ENCODE results near the gene KHDRBS2. TPM values are rescaled to one million over a fixed set of nuclear protein-coding genes. Genes with fewer than 3 reads are reported as not detected.

KHDRBS2 gene
- total and polyA plus RNA-seq, 7 donors = 0.16 to 0.69 (median 0.36) TPM; not detected in 2

DNA sequence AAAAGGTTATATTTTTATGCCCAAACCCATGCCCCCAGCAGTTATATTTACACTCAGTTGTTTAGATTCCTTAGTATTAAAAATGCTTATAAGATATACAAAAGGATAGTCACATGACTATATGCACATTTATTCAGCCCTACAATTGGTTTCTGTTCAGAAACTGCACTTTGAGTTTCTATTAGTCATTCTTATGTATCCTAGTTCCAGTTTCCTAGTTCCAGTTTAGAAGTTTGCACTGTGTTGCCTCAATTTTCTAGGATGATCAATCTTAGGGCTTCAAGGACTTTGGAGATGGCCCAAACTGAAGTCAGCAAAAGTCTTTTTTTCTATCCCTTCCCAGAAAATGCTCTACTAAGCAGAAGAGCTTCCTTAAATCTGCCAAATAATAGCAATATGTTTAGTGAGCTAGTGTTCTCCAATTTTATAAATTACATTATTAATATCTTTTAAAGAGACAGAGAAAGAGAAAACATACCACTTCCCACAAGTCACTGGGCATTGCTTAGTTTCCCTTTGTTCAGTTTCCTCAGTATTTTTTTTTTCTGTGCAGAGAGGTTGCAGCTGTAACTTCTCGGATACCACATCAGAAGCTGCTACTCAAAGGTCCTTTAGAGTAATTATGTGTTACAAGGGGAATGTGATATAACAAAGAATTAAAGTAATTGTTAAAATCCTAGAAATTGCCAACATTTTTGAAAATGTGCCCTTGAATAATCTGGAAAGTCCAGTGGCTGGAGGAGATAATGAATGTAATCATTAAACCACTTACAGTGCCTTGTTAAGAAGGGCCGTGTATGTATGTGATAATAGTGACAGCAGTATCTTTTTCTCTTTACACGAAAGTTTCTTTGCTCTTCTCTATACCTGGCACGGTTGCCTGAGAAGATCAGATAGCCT lies 138.8 kb downstream of the KHDRBS2 start:
- Histone ChIP-seq H3K27me3 (no peaks in the 10 kb centered on the region), H3K4me3 (no peak overlapping the region), H3K4me1 (no peaks in the 10 kb centered on the region), H3K36me3 (no peaks in the 10 kb centered on the region), H3K27ac (no peak overlapping the region), H3K9me3 (no peaks in the 10 kb centered on the region)
- TF ChIP-seq POLR2AphosphoS5 (IDR thresholded peaks at IDR 0.05) (no peak), EP300 (IDR thresholded peaks at IDR 0.05) (no peak), POLR2A (IDR thresholded peaks at IDR 0.05) (no peak)
- TF ChIP-seq, protein P1, sequence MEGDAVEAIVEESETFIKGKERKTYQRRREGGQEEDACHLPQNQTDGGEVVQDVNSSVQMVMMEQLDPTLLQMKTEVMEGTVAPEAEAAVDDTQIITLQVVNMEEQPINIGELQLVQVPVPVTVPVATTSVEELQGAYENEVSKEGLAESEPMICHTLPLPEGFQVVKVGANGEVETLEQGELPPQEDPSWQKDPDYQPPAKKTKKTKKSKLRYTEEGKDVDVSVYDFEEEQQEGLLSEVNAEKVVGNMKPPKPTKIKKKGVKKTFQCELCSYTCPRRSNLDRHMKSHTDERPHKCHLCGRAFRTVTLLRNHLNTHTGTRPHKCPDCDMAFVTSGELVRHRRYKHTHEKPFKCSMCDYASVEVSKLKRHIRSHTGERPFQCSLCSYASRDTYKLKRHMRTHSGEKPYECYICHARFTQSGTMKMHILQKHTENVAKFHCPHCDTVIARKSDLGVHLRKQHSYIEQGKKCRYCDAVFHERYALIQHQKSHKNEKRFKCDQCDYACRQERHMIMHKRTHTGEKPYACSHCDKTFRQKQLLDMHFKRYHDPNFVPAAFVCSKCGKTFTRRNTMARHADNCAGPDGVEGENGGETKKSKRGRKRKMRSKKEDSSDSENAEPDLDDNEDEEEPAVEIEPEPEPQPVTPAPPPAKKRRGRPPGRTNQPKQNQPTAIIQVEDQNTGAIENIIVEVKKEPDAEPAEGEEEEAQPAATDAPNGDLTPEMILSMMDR (IDR thresholded peaks at IDR 0.05) = no peak
- intact Hi-C loops (cut with DNase I) = no loop called here
- DNase-seq = no peak
- 38 to 58% methylated on average over 4 of the region's 4 CpGs for WGBS, 2 donors

DNA sequence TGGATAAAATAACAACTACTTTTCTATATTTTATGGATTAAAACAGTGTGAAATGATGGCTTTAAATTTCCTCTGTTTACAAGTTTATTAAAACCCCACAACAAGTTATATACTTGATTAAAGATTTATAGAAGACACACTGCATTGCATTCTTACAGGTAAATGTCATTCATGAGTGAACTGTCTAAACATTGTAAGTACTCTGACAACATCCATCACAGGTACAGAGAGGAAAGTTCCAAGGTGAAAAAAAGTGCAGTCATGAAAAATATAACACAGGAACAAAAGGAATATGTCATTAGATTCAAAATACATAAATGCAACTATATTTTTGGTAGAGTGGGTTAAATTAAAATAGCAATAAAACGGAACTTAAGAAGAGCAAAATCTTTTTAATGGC lies 156.9 kb downstream of the KHDRBS2 start:
- no peak for DNase-seq
- no peak overlapping the region for H3K27ac ChIP-seq
- no peaks in the 10 kb centered on the region for H3K36me3 ChIP-seq
- H3K4me1 ChIP-seq = no peaks in the 10 kb centered on the region
- WGBS, 2 donors = 85 to 86% methylated on average over 1 of the region's 1 CpG
- intact Hi-C loops (cut with DNase I) = no loop called here
- no peak overlapping the region for H3K4me3 ChIP-seq
- no peaks in the 10 kb centered on the region for H3K27me3 ChIP-seq
- no peak for TF ChIP-seq POLR2AphosphoS5 (IDR thresholded peaks at IDR 0.05)
- H3K9me3 ChIP-seq = no peaks in the 10 kb centered on the region

DNA sequence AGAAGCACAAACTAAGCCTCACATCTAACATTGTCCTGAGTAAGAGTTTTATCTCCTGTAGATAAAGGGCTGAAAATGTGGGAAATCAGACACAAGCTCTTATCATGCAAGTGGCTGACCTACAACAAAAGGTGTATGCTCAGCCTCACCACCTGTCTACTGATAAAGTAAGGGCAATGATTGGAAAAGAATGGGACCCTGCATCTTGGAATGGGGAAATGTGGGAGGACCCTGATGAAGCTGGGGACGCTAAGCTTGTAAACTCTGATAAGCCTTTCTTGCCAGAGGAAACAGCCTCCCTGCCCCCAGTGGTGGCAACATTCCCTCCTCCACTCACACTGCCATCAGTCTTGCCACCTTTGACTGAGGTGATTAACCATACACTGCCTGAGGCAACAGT lies 166.6 kb downstream of the KHDRBS2 start:
- intact Hi-C loops (cut with DNase I) = no loop called here
- 82 to 94% methylated on average over 1 of the region's 1 CpG for WGBS, 2 donors
- H3K4me1 ChIP-seq = no peaks in the 10 kb centered on the region
- no peak for DNase-seq
- no peaks in the 10 kb centered on the region for H3K36me3 ChIP-seq
- TF ChIP-seq, protein P1 (IDR thresholded peaks at IDR 0.05) = no peak
- TF ChIP-seq POLR2A (IDR thresholded peaks at IDR 0.05) (no peak), EP300 (IDR thresholded peaks at IDR 0.05) (no peak), POLR2AphosphoS5 (IDR thresholded peaks at IDR 0.05) (no peak)
- H3K27ac ChIP-seq = no peak overlapping the region
- no peak overlapping the region for H3K4me3 ChIP-seq
- peaks cover 0 to 2% (median 0%) of the 10 kb centered on the region in 4 donors for H3K9me3 ChIP-seq
- H3K27me3 ChIP-seq = no peaks in the 10 kb centered on the region

DNA sequence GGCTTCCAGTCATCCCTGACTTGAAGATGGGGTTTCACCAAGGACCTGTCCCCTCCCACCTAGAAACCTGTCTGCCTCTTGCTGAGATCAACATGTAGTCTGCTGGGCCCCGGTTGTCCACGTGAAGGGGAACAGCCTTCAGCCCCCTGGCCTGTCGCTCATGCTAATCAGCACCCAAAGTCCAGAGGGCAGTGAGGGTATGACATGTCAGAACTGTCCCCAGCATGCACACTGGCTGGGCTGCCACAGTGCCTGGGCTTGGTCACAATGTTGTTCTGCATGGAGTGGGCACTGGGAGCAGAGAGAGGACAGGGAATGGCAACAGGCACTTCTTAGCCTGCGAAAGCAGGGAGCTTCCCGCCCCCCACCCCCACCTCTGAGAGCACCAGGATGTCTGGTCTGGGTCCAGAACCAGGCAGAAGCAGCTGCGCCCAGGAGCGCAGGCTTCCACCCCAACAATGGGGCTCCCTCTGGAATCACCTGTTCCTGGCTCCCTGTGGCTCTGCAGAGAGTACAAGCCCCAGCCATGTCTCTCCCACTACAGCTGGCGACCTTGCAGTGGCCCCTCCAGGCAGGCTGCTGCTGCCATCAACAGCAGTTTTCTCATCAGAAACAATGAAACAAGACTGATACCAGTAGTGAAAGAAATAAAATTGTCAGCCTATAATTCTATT lies 182.7 kb downstream of the KHDRBS2 start:
- H3K9me3 ChIP-seq = peaks cover 0 to 6% (median under 1%) of the 10 kb centered on the region in 4 donors
- DNase-seq = no peak
- no peak overlapping the region for H3K27ac ChIP-seq
- TF ChIP-seq EP300 (IDR thresholded peaks at IDR 0.05) (no peak), POLR2A (IDR thresholded peaks at IDR 0.05) (no peak), POLR2AphosphoS5 (IDR thresholded peaks at IDR 0.05) (no peak)
- TF ChIP-seq, protein P1 (IDR thresholded peaks at IDR 0.05) = no peak
- WGBS, 2 donors = 93 to 94% methylated on average over 8 of the region's 8 CpGs
- no peaks in the 10 kb centered on the region for H3K27me3 ChIP-seq
- intact Hi-C loops (cut with DNase I) = no loop called here
- no peak overlapping the region for H3K4me3 ChIP-seq
- no peaks in the 10 kb centered on the region for H3K4me1 ChIP-seq
- no peaks in the 10 kb centered on the region for H3K36me3 ChIP-seq

DNA sequence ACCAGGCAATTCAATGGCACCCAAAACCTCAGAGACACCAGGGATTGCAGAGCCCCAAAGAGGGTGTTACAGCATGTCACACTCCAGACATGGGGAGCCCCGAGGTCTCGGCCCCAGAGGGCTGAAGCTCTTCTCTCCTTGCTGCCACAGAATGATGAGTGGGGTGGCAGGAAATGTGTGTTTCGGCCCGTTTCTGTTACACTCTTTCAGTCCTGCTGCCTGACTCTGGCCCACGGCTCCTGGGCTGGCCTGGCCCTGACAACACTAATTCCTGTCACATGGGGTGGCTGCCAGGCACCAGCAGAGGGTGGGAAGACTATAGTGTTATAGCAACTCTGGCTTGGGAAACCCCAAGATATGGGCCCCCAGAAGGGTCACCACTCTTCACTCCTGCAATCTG lies 183.6 kb downstream of the KHDRBS2 start:
- no peaks in the 10 kb centered on the region for H3K4me1 ChIP-seq
- H3K27ac ChIP-seq = no peak overlapping the region
- no peak for DNase-seq
- no peak for TF ChIP-seq POLR2A (IDR thresholded peaks at IDR 0.05)
- TF ChIP-seq, protein P1 (IDR thresholded peaks at IDR 0.05) = no peak
- no peak for TF ChIP-seq EP300 (IDR thresholded peaks at IDR 0.05)
- no peak for TF ChIP-seq POLR2AphosphoS5 (IDR thresholded peaks at IDR 0.05)
- 88 to 90% methylated on average over 5 of the region's 5 CpGs for WGBS, 2 donors
- no peak overlapping the region for H3K4me3 ChIP-seq
- no peaks in the 10 kb centered on the region for H3K27me3 ChIP-seq
- intact Hi-C loops (cut with DNase I) = no loop called here
- no peaks in the 10 kb centered on the region for H3K36me3 ChIP-seq
- H3K9me3 ChIP-seq = peaks cover 0 to 6% (median 0%) of the 10 kb centered on the region in 4 donors
